Adrenal gland (tissue), 5 donors: ENCODE results near the gene TIMP2.

Experiments used
- POLR2A ChIP-seq, 2 donors: fragments of 450-650 bp; IDR thresholded peaks; one replicate each; pipeline ENCODE4 v1.6.1; 2017; ENCODE audit warnings: antibody characterized with exemption in 2 of 2, mild to moderate bottlenecking in 2 of 2, moderate library complexity in 1 of 2
- TF ChIP-seq, protein P1 (sequence below), 6 experiments: fragments of 450-650 bp in 4 of 6; fragments of 200-600 bp in 2 of 6; sonication (generic) in 1 of 6; IDR thresholded peaks; 1 replicate in 5 of 6; 2 replicates in 1 of 6; pipeline versions ENCODE4 v1.5.1 to v1.8.0; 2016 to 2021; ENCODE audit warnings: antibody characterized with exemption in 6 of 6, mild to moderate bottlenecking in 2 of 6, moderate library complexity in 1 of 6
- donor health status: DM: no; HTN: no; CAD: no.

DNA sequence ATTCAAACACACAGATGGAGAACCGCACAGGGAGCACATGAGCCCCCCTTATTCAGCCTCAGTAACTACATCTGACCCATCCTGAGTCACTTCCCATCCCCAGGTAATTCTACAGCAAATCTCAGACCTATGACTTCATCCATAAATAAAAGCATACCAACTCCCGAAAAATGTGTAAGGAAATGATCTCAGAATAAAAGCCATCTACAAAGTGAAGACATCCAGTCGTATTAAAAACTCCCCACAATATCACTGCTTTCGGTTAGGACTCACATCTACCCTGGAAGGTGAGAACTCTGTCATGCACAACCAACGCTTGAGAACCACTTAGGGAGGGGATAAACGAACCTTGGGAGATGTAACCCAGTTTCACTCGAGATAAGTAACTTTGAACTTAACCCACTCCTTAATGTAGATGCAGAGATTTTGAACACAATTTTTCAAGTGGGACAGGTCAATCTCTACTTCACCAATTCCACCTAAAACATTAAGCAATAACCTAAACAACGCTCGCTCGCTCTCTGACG lies 85.9 kb downstream of the TIMP2 start:
- TF ChIP-seq, protein P1, sequence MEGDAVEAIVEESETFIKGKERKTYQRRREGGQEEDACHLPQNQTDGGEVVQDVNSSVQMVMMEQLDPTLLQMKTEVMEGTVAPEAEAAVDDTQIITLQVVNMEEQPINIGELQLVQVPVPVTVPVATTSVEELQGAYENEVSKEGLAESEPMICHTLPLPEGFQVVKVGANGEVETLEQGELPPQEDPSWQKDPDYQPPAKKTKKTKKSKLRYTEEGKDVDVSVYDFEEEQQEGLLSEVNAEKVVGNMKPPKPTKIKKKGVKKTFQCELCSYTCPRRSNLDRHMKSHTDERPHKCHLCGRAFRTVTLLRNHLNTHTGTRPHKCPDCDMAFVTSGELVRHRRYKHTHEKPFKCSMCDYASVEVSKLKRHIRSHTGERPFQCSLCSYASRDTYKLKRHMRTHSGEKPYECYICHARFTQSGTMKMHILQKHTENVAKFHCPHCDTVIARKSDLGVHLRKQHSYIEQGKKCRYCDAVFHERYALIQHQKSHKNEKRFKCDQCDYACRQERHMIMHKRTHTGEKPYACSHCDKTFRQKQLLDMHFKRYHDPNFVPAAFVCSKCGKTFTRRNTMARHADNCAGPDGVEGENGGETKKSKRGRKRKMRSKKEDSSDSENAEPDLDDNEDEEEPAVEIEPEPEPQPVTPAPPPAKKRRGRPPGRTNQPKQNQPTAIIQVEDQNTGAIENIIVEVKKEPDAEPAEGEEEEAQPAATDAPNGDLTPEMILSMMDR (IDR thresholded peaks at IDR 0.05), result no peak
- no peak for TF ChIP-seq POLR2A (IDR thresholded peaks at IDR 0.05)
